HG02610 (cell line): ENCODE data around the gene ASTE1.
"Not testable (repeated sequence)": the region's sequence is repeated elsewhere in the genome, so short reads cannot be mapped to it uniquely, and the experiment has no call there.

Experiments used
- ATAC-seq: cut with Tn5 transposase; IDR thresholded peaks from one replicate; pipeline ENCODE4 v1.9.1; 2021; ENCODE audit warnings: mild to moderate bottlenecking, moderate library complexity; ENCODE audit not compliant: unreplicated experiment

Gene ASTE1

GRCh38 chr3:131009698-131010097 is 16.9 kb downstream of the ASTE1 start:
- ATAC-seq: peak; percentile 37

GRCh38 chr3:131008326-131008725 is 18.3 kb downstream of the ASTE1 start:
- ATAC-seq: no peak

GRCh38 chr3:131007782-131008181 is 18.8 kb downstream of the ASTE1 start:
- no peak for ATAC-seq

DNA sequence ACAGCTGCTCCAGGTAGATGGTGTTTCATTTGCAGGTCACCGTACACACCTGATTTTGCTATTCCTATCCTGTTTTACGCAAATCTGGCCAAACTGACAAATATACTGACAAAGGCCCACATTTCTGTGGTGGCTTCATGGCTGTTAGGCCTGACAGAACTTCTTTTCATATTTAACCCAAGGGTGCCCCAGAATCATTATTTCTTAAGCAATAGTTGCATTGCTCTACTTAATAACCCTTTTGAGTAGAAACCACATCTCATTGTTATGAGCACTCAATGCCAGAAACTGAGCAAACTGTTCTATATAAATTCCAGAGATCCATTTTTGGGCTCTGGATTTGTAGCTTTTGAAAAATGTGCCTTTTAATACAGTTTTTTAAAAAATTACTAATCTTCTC is 19.4 kb downstream of the ASTE1 start:
- ATAC-seq: no peak

GRCh38 chr3:131004603-131005002 is 22.0 kb downstream of the ASTE1 start:
- ATAC-seq: no peak

- ATAC-seq: no peak
These were observed 25.6 kb downstream of the ASTE1 start for GRCh38 chr3:131001071-131001470.

GRCh38 chr3:130997289-130997688 is 29.3 kb downstream of the ASTE1 start:
- no peak for ATAC-seq

DNA sequence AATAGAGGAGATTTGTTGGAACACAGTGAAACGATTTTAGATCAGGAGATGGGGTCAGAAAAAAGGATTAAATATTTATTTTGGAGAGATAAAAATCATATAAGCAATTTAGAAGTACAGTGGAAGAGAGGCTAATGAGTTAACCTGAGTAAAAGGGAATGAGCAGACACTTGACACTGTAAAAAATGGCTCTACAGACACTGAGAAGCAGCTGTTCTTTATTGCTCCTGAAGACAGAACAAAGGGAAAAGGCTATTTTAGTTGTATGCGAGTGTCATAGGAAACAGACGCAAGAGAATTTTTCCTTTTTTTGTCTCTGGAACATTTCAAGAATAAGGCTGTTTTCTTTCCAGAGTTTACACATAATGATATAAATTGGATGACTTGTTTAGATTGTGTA is 34.3 kb downstream of the ASTE1 start:
- no peak for ATAC-seq

DNA sequence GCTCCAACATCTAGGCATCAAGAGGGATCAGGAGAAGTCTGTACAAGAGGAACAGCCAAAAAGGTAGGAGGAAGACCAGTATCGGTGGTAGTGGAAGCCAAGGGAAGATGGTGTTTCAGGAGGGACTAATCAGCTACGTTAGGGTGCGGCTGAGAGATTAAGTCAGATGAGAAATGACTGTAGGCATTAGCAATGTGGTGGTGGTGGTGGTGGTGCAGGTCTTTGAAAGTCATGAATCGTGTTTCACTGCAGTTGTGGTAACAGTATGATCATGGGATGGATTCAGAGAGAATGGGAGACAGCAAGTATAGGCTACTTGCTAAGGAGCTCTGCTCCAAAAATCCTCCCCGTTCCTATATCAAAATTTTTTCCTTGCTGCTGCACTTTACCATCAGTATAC is 35.5 kb downstream of the ASTE1 start:
- ATAC-seq: no peak

- no peak for ATAC-seq
These were observed 36.3 kb downstream of the ASTE1 start for GRCh38 chr3:130990282-130990681.

DNA sequence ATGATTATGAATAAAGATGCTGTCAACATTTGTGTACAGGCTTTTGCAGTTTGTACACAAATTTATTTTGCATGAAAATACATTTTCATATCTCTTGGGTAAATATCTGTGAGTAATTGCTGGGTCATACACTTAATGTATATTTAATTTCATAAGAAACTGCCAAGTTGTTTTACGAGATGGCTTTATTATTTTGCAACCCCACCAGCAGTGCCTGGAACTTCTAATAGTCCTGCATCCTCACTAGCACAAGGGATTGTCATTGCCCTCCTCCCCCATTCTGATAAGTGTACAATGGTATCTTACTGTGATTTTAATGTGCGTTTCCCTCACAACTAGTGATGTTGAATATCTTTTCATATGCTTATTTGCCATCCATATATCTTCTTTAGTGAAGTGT is 45.2 kb downstream of the ASTE1 start:
- ATAC-seq: no peak

GRCh38 chr3:130979117-130979516 is 47.5 kb downstream of the ASTE1 start:
- no peak for ATAC-seq

DNA sequence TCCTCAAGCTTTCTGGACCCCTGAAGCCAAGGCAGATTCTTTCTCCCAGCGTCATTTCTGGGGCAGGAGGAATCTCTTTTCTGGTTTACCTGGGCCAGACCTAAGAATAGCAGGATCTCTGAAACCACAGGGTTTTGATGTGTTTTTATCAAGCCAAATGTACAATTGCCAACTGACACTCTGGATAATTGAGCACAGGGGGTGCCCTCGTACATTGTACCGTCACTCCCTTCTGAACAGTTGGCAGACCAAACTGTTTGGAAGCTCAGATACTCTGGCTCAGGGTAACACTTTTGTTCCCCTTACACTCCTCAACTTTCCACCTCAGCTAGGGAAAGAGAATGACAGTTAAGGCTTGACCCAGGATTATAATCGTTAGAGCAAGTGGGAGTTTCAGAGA is 49.9 kb downstream of the ASTE1 start:
- no peak for ATAC-seq

DNA sequence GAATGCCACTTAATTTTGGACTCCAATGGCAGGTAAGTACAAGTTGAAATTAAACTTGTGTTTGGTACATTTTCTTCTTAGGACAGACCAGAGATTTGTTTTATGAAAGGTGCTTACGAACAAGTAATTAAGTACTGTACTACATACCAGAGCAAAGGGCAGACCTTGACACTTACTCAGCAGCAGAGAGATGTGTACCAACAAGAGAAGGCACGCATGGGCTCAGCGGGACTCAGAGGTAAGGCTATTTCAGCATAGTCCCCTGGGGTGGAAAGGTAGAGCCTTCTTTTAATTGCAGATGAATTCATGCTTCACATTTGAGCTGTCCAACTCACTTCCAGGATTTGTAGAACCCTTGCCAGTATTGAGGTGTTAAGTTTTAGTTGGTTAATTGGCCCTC is 51.4 kb downstream of the ASTE1 start:
- no peak for ATAC-seq

DNA sequence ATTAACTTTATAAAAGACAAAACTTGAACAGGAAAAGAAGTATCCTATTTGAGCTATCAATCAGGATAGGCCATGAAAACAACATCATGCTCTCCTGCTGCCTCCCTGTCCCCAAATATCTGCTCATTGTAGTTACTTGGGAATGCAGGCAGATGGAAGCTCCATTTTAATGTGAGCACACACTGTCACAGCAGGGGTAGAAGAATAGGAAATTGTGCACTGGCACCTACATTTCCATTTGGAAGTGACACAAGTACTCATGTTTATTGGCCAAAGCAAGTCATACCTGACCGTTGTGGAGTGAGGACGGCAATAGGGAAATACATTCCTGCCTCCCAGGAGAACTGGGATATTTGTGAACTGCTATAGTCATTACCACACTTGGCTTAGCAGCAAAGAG is 52.4 kb downstream of the ASTE1 start:
- no peak for ATAC-seq

GRCh38 chr3:130973406-130973805 is 53.2 kb downstream of the ASTE1 start:
- ATAC-seq: no peak

- ATAC-seq: not testable (repeated sequence)
These were observed 54.0 kb downstream of the ASTE1 start for GRCh38 chr3:130972592-130972991.

DNA sequence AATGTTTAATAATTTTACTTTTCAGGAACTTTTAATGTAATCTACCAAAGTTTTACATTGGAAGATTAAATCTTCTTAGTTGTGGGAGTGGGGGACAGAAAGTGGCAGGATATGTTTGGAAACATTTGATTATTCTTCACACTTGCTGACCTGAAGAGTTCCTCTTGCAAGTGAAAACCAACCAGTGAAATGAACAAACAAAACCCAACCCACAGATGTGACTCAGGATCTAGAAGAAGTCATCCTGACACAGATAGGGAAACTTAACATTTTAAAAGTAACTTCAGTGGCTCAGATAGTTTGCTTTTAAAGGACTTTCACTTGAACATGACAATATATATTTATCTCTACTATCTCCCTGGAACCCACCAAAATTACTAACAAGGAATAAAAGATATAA is 55.4 kb downstream of the ASTE1 start:
- no peak for ATAC-seq

DNA sequence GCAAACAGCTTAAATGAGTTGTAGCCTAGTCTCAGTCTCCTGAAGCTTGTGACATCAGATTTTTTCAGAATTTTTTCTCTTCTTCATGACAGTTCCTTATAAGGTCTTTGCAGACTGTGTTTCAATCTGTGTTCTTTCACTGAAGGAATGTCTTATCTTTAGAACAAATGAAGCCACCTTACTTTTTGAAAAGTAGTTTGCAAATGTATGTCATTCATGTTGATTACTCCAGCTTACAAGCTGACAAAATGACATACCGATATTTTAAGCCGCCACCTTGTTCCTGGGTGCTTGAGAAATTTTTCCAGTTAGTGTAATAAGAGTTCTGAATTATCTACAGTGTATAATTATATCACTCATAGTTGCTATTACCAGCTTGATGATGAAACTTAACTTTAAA is 57.0 kb downstream of the ASTE1 start:
- ATAC-seq: no peak

DNA sequence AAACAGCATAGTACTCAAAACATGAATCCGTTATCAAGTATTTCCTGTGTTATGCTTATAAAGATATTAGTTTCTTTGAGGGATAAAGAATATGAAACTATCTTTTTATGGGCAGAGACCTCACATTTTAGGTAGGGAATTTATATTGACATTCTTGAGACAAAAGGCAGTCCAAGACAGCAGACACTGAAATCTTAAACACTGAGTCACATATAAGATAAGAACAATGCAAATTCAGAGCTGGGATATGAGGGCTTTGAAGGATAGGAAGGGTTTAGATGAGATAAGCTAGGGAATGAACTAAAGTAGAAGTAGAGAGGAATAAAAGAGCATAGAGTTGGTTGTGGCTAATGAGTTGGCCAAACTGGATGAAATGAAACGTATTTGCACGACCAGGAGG is 58.4 kb downstream of the ASTE1 start:
- ATAC-seq: no peak

DNA sequence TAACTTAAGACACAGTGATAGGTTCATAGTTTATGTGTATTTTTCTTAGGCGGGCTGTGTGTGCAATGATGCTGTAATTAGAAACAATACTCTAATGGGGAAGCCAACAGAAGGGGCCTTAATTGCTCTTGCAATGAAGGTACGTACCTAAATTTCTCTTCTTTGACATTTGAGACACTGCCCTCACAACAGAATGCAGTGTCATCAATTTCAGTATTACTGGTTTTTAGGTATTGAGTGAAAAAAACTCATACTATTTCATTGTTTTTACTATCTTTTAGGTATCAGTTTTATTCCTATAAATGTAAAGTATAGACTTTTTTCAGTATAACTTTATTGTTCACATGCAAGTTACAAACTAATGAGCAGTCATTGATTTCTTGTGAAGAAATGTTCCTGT is 59.3 kb downstream of the ASTE1 start:
- ATAC-seq: no peak

- ATAC-seq: no peak
These were observed 62.7 kb downstream of the ASTE1 start for GRCh38 chr3:130963878-130964277.
